B cell (primary cell): ENCODE results near the gene ETV3. TPM values are rescaled to one million over a fixed set of nuclear protein-coding genes. Genes with fewer than 3 reads are reported as not detected.

Experiments
- ATAC-seq: fragments of 200-7000 bp; cut with Tn5 transposase; one replicate; pipeline ENCODE4 v1.10.0; 2021; ENCODE audit warnings: low read depth, mild to moderate bottlenecking, moderate number of reproducible peaks, moderate library complexity
- CTCF ChIA-PET: fragments of 350-600 bp; sonication (Branson Sonifier 250); formaldehyde crosslinking; loops from one replicate; lab custom pipeline; 2021; ENCODE audit warnings: antibody characterized with exemption, inconsistent platforms; lab: Charles Lee
- POLR2A ChIA-PET: fragments of 350-600 bp; sonication (Branson Sonifier 250); formaldehyde crosslinking; loops from one replicate; lab custom pipeline; 2021; ENCODE audit warnings: antibody characterized with exemption; lab: Charles Lee
- DNase-seq: peaks from one replicate; pipeline ENCODE4 v3.0.0; 2013
- H2AFZ ChIP-seq: 2 replicates; pipeline ENCODE4 v1.6.1; 2012; ENCODE audit warnings: mild to moderate bottlenecking, low read depth, low read length; ENCODE audit not compliant: insufficient read depth, poor library complexity, severe bottlenecking
- H3K27ac ChIP-seq, 2 donors: 1 replicate in 1 of 2; 2 replicates in 1 of 2; pipeline ENCODE4 v1.5.1; 2012 to 2013; ENCODE audit warnings: low read length in 2 of 2, mild to moderate bottlenecking in 2 of 2, moderate library complexity in 1 of 2
- H3K27me3 ChIP-seq, 4 experiments: fragments of 200-600 bp in 1 of 4; sonication (generic) in 1 of 4; replicated peaks in 1 of 4; 1 replicate in 2 of 4; 2 replicates in 2 of 4; pipeline versions ENCODE4 v1.6.1 to v1.7.0; 2013 to 2016; ENCODE audit warnings: low read length in 3 of 4, mild to moderate bottlenecking in 2 of 4, mixed read lengths in 1 of 4, moderate library complexity in 1 of 4; ENCODE audit not compliant: insufficient read depth in 4 of 4, control insufficient read depth in 3 of 4; ENCODE audit errors: control extremely low read depth in 1 of 4
- H3K36me3 ChIP-seq, 2 experiments: replicated peaks in 1 of 2; 1 replicate in 1 of 2; 2 replicates in 1 of 2; pipeline versions ENCODE4 v1.6.1 to v1.7.1; 2013; ENCODE audit warnings: low read length in 1 of 2; ENCODE audit not compliant: insufficient read depth in 2 of 2, control insufficient read depth in 1 of 2; ENCODE audit errors: control extremely low read depth in 1 of 2, extremely low read depth in 1 of 2
- H3K4me1 ChIP-seq, 2 donors: fragments of 200-600 bp in 1 of 2; sonication (generic) in 1 of 2; 1 replicate in 1 of 2; 2 replicates in 1 of 2; pipeline versions ENCODE4 v1.5.1 to v1.6.1; 2013 to 2017; ENCODE audit warnings: low read length in 2 of 2; ENCODE audit not compliant: control insufficient read depth in 2 of 2, insufficient read depth in 2 of 2
- H3K4me2 ChIP-seq: replicated peaks from 2 replicates; pipeline ENCODE3; 2012; ENCODE audit warnings: mild to moderate bottlenecking, low read depth, low read length; ENCODE audit not compliant: poor library complexity, severe bottlenecking
- H3K4me3 ChIP-seq, 5 experiments: fragments of 200-600 bp in 1 of 5; sonication (generic) in 1 of 5; 1 replicate in 3 of 5; 2 replicates in 2 of 5; pipeline versions ENCODE4 v1.5.1 to v1.7.0; 2011 to 2016; ENCODE audit warnings: low read length in 4 of 5, mild to moderate bottlenecking in 4 of 5, low read depth in 2 of 5, control low read depth in 1 of 5, moderate library complexity in 1 of 5; ENCODE audit not compliant: insufficient read depth in 1 of 5; ENCODE audit errors: control extremely low read depth in 1 of 5, extremely low read depth in 1 of 5
- H3K79me2 ChIP-seq: fragments of 200-600 bp; sonication (generic); one replicate; pipeline ENCODE4 v1.6.0; 2016; ENCODE audit warnings: low read length; ENCODE audit not compliant: control insufficient read depth, insufficient read depth
- H3K9ac ChIP-seq: fragments of 200-600 bp; sonication (generic); 2 replicates; pipeline ENCODE4 v1.6.1; 2017; ENCODE audit warnings: mild to moderate bottlenecking, low read length, moderate library complexity
- H3K9me3 ChIP-seq, 3 donors: one replicate each; pipeline versions ENCODE4 v1.6.1 to v1.7.1; 2013; ENCODE audit warnings: low read length in 2 of 3; ENCODE audit not compliant: control insufficient read depth in 2 of 3, insufficient read depth in 1 of 3; ENCODE audit errors: control extremely low read depth in 1 of 3
- H4K20me1 ChIP-seq: 2 replicates; pipeline ENCODE4 v1.6.0; 2012; ENCODE audit warnings: mild to moderate bottlenecking, low read length; ENCODE audit not compliant: insufficient read depth, control insufficient read depth, poor library complexity, severe bottlenecking
- H3K27ac Mint-ChIP-seq: one replicate; pipeline ENCODE4 v1.8.0; 2021; ENCODE audit warnings: mixed read lengths
- H3K27me3 Mint-ChIP-seq: one replicate; pipeline ENCODE4 v1.8.0; 2021; ENCODE audit warnings: mixed read lengths
- H3K4me1 Mint-ChIP-seq: one replicate; pipeline ENCODE4 v1.8.0; 2021; ENCODE audit warnings: mixed read lengths
- H3K4me3 Mint-ChIP-seq: one replicate; pipeline ENCODE4 v1.8.0; 2021; ENCODE audit warnings: mixed read lengths
- H3K9me3 Mint-ChIP-seq: one replicate; pipeline ENCODE4 v1.8.0; 2022; ENCODE audit warnings: mixed read lengths; ENCODE audit not compliant: insufficient read depth
- CTCF ChIP-seq: fragments of 200-600 bp; IDR thresholded peaks from one replicate; pipeline ENCODE4 v1.8.0; 2022; ENCODE audit warnings: antibody characterized with exemption, mild to moderate bottlenecking
- EZH2 ChIP-seq: IDR thresholded peaks from 2 replicates; pipeline ENCODE4 v1.6.1; 2012; ENCODE audit warnings: borderline replicate concordance, low read depth, mild to moderate bottlenecking, moderate library complexity, low read length; ENCODE audit not compliant: insufficient read depth, poor library complexity, severe bottlenecking
- WGBS: methylation state at CpG from one replicate; pipeline ENCODE4 v1.1.5; 2013; ENCODE audit warnings: missing lambda C conversion rate; ENCODE audit not compliant: insufficient coverage; 5-methylcytosine and 5-hydroxymethylcytosine counted together
- intact Hi-C: fragments of 100-400 bp; cut with micrococcal nuclease; formaldehyde crosslinking; loops from one replicate; pipeline ENCODE4 v1.10.0; 2022
- polyA plus RNA-seq: library from polyadenylated mRNA; depleted of rRNA; stranded (reverse); fragments of >200 nt; gene quantifications from 2 replicates; pipeline ENCODE4 v1.2.3, GENCODE V29; 2012
- total RNA-seq, 2 donors: library from RNA; stranded (reverse); fragments of 120-200 nt in 1 of 2; gene quantifications; 1 replicate in 1 of 2; 2 replicates in 1 of 2; pipeline versions ENCODE4 v1.2.3 to v1.2.4, GENCODE V29; 2013 to 2022

Gene ETV3
- total and polyA plus RNA-seq, 2 donors (not counting 1 experiment from before 2014, with no cell fraction given): 16.7 to 34.1 TPM

- intact Hi-C loops: no loop called here
- Histone ChIP-seq H3K79me2 (no peaks in the 10 kb centered on the region), H4K20me1 (no peaks in the 10 kb centered on the region), H3K4me2 (no peak overlapping the region), H3K4me3 (no peak overlapping the region), H3K9me3 (no peaks in the 10 kb centered on the region), H3K9ac (no peak overlapping the region), H3K27me3 (peaks cover 0 to 20% (median 7%) of the 10 kb centered on the region in 4 experiments), H2AFZ (no peak overlapping the region), H3K4me1 (peaks cover 0 to 6% of the 10 kb centered on the region in 2 donors), H3K36me3 (no peaks in the 10 kb centered on the region), H3K27ac (no peak overlapping the region)
- ChIA-PET CTCF (interaction anchor here (0.9 to 1.1 kb wide), 2 partner anchors 7 to 49 kb away, joined by 3 read pairs; partner anchors contain the start of gene ETV3L), POLR2A (no interaction called here)
- ATAC-seq (no peak), DNase-seq (peak; percentile 15)
- H3K9me3 Mint-ChIP-seq: no peaks in the 10 kb centered on the region
- peaks cover 4% of the 10 kb centered on the region for H3K4me1 Mint-ChIP-seq
- peaks cover 55% of the 10 kb centered on the region for H3K27me3 Mint-ChIP-seq
- TF ChIP-seq EZH2 (no peak), CTCF (no peak)
- WGBS: 100% methylated on average over 2 of the region's 6 CpGs
- H3K27ac Mint-ChIP-seq: no peak overlapping the region
- no peak overlapping the region for H3K4me3 Mint-ChIP-seq
Observed at GRCh38 chr1:157106813-157107189, 31.4 kb downstream of the ETV3 start.

- TF ChIP-seq EZH2 (no peak), CTCF (no peak)
- H3K79me2 ChIP-seq: no peaks in the 10 kb centered on the region
- H4K20me1 ChIP-seq: no peaks in the 10 kb centered on the region
- no peak overlapping the region for H3K4me2 ChIP-seq
- Mint-ChIP-seq H3K4me3 (no peak overlapping the region), H3K27ac (no peak overlapping the region), H3K27me3 (peaks cover 55% of the 10 kb centered on the region), H3K9me3 (no peaks in the 10 kb centered on the region), H3K4me1 (peaks cover 4% of the 10 kb centered on the region)
- H3K36me3 ChIP-seq: no peaks in the 10 kb centered on the region
- no peaks in the 10 kb centered on the region for H3K9me3 ChIP-seq
- 25% methylated on average over 4 of the region's 6 CpGs for WGBS
- intact Hi-C loops: no loop called here
- ATAC-seq (peak; percentile 39), DNase-seq (peak; percentile 54)
- no peak overlapping the region for H3K27ac ChIP-seq
- no peak overlapping the region for H3K4me3 ChIP-seq
- H2AFZ ChIP-seq: no peak overlapping the region
- H3K4me1 ChIP-seq: peaks cover 0 to 6% of the 10 kb centered on the region in 2 donors
- POLR2A ChIA-PET: no interaction called here
- no peak overlapping the region for H3K9ac ChIP-seq
- peaks cover 0 to 17% (median 7%) of the 10 kb centered on the region in 4 experiments for H3K27me3 ChIP-seq
- CTCF ChIA-PET: interaction anchor here (1.1 kb wide), 1 partner anchor 50 kb away, joined by 3 read pairs; no protein-coding TSS in a partner anchor
Observed at GRCh38 chr1:157105988-157106812, 32.0 kb downstream of the ETV3 start.
